GM12891 (cell line): ENCODE measurements around the gene GSAP.
A peak's percentile ranks its signal among the peaks of the same experiment; 100 is the strongest.

ENCODE experiments used
- DNase-seq: peaks from one replicate; pipeline ENCODE4 v3.0.0; 2011; ENCODE audit warnings: low spot score; ENCODE audit not compliant: insufficient read length
- FAIRE-seq: peaks from 2 replicates; lab custom pipeline; 2011; peaks lifted over from hg19 to GRCh38; lab: Jason Lieb, UNC
- PAX5 ChIP-seq: IDR thresholded peaks from 2 replicates; pipeline ENCODE4 v1.6.1; 2011; ENCODE audit warnings: low read length, moderate library complexity, mild to moderate bottlenecking; ENCODE audit not compliant: insufficient read depth, severe bottlenecking
- POLR2A ChIP-seq: IDR thresholded peaks from 2 replicates; pipeline ENCODE4 v1.6.1; 2011; ENCODE audit warnings: low read depth, low read length, control low read depth
- POLR2AphosphoS5 ChIP-seq: IDR thresholded peaks from 2 replicates; pipeline ENCODE4 v1.6.1; 2011; ENCODE audit warnings: low read depth, low read length, control low read depth
- POU2F2 ChIP-seq: IDR thresholded peaks from 2 replicates; pipeline ENCODE4 v1.6.1; 2011; ENCODE audit warnings: low read depth, mild to moderate bottlenecking, control low read depth, low read length, moderate library complexity
- SPI1 ChIP-seq: IDR thresholded peaks from 2 replicates; pipeline ENCODE4 v1.6.1; 2011; ENCODE audit warnings: low read depth, low read length, control low read depth
- TAF1 ChIP-seq: IDR thresholded peaks from 2 replicates; pipeline ENCODE4 v1.6.1; 2011; ENCODE audit warnings: low read depth, low read length, control low read depth

GSAP gene

DNA sequence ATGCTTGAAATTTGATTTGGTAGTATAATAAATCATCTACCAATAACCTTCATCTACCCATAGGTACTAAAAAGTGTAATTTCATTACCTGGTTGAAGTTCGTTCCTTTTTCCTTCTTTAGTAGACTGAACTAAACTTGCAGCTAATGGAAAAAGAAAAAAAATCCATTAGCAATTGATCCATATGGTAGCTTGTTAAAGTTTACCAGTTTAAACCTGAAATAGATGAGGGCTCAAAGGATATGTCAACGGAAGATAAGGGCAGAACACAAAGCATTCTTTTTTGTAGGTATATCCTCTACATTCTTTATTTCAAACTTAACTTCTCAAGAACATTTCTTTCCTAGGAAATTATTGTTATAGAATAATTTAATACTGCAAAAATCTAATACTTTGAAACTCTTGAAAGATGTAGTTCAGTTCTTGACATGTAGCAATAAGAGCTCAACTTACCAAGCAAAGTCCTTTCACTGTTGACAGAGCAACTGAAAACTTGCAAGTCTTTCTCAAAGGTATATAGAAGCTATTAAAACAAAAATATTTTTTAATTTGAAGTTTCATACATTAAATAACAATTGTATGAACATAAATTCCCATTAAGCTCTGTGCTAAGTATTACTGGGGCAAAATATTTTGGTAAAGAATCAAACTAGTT, 19.1 kb downstream of the GSAP start:
- no peak for DNase-seq
- FAIRE-seq, result no peak
- no peak for TF ChIP-seq SPI1
- TF ChIP-seq POLR2A, result no peak
- TF ChIP-seq PAX5, result no peak
- no peak for TF ChIP-seq TAF1
- TF ChIP-seq POU2F2, result no peak
- no peak for TF ChIP-seq POLR2AphosphoS5

DNA sequence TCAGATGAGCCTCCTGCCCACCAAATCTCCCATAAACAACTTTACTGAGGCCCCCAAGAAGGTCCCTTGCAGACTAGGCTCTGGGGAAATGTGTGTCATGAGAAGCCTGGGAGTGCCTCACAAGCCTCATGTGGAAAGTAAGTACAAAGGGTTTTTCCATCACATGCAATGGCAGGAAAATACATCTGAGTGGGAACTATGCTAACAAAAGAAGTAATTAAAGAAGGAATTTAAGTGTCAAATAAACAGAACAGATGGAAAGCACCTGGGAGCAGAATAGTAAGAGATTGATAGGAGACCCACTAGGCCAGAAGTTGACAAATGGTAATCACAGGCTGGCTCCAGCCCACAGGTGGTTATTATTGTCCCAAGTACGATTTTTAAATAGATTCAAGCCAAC, 20.5 kb downstream of the GSAP start:
- FAIRE-seq, result no peak
- TF ChIP-seq POLR2A (no peak), SPI1 (no peak), POU2F2 (no peak), TAF1 (no peak), PAX5 (no peak), POLR2AphosphoS5 (no peak)
- DNase-seq, result no peak

DNA sequence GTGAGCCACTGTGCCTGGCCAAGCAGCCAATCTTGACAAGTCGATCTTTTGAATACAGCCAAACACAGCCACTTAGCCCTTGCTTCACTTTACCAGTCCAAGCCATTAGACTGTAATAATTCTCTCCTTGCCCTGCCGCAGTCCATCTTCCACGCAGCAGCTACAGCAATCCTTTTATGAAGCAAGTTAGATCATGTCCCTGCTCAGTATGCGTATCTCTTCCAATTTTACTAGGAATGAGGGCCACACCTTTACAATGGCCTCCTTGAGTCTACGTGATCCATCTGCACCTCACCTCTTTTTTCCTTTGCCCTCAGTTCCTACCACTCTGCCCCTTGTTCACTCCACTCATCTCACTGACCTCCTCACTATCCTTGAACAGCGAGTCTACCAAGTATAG, 22.2 kb downstream of the GSAP start:
- no peak for DNase-seq
- TF ChIP-seq TAF1 (no peak), POLR2AphosphoS5 (no peak), POU2F2 (no peak), SPI1 (no peak), PAX5 (no peak), POLR2A (no peak)

DNA sequence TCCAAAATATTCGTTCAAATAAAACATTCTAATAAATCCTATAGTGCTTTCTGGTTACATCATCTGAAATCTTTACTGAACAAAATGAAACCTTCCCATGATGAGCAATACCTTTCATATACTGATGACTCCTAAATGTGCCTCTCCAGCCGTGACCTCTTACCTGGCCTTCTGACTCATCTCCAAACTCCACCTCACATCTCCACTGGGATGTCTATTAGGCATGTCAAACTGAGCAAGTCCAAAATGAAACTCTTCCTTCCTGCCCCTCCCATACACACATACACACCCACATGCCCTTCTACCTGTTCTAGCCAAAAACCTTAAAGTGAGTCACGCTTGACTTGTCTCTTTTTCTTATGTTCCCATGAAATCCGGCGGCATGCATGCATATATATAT, 22.9 kb downstream of the GSAP start:
- FAIRE-seq, result peak; percentile 95
- DNase-seq, result peak; percentile 25
- TF ChIP-seq POLR2AphosphoS5, result no peak
- peak; percentile 14; the same call in 1 of the 2 replicates for TF ChIP-seq SPI1
- peak; percentile 94 for TF ChIP-seq PAX5
- TF ChIP-seq POU2F2, result 0 out of 2 replicates have a peak, but pooled peaks have one; percentile 35
- no peak for TF ChIP-seq TAF1
- no peak for TF ChIP-seq POLR2A

More for the DNA sequence above, 22.2 kb downstream of the GSAP start:
- FAIRE-seq, result no peak

DNA sequence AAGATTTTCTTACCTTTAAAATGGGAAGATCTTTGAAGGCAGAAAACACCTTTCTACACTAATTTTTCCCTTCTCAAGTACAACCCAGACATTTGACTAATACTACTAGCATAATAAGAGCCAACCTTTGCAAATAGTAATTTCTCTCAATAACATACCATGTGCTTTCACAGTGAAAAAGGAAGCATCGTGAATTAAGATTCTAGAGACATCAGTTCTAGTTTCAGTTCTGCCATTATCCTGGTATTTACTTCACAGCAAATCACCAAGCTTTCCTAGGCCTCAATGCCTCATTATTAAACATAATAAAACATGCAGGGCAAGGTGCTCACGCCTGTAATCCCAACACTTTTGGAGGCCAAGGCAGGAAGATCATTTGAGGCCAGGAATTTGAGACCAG, 24.9 kb downstream of the GSAP start:
- no peak for TF ChIP-seq POLR2A
- TF ChIP-seq POU2F2, result no peak
- no peak for TF ChIP-seq TAF1
- peak; percentile 77 for TF ChIP-seq SPI1
- no peak for TF ChIP-seq POLR2AphosphoS5
- TF ChIP-seq PAX5, result no peak
- FAIRE-seq (peak; percentile 60), DNase-seq (no peak)

DNA sequence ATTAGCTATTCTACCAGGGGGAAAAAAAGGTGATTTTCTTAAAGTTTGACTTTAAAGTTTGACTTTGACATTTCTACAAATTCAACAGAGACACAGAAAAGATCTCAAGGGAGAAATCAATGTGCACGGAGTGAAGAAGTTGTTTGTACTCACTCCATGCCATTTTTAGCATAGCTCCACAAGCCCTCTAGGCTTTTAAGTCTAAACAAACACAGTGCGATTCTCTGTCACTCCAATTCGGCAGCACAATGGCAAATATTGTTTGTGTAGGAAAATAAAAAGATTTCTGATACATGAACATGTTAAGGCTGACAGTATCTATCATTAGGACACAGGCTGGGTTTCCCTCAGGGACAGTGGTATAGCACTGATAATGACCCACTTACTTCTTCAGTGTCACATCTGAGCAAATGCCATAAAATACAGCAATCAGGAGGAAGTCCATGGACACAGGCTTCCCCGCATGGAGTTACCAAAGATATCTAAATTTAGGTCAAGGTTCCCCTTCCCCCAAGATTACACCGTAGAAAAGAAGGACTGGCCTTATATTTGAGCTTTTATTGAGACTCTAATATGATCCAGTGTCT, 28.0 kb downstream of the GSAP start:
- TF ChIP-seq POLR2AphosphoS5 (no peak), TAF1 (no peak)
- DNase-seq (no peak), FAIRE-seq (no peak)

DNA sequence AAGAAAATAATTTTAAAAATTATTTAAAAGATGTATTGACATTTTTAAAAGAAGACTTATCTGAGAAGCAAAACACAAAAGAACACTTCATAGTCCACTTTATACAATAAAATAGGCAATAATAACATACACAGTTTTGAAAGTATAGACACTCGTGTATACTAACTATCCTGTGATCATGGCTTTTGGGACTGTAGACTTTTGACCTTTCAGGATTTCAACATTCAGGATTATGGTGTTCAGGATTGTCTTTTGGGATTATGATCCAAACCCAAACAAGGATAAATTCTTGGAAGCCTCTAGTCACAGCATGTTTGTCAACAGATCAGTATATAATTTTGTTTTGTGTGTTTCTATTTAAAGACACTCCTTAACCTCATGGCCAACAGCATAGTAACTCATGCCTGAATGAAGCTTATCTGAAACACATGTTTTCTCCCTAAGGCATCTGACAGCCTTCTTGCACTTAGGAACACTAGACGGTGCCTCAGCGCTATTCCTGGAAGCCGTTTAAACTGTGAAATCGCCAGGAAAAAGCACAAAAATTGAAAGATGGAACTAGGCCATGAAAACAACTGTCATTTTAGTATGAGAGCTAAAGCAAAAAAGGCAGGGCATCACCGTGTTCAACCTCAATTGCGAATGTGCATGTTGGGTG, 29.9 kb downstream of the GSAP start:
- DNase-seq (no peak), FAIRE-seq (no peak)
- TF ChIP-seq SPI1 (no peak), POU2F2 (no peak), TAF1 (no peak), PAX5 (no peak), POLR2AphosphoS5 (no peak), POLR2A (no peak)

DNA sequence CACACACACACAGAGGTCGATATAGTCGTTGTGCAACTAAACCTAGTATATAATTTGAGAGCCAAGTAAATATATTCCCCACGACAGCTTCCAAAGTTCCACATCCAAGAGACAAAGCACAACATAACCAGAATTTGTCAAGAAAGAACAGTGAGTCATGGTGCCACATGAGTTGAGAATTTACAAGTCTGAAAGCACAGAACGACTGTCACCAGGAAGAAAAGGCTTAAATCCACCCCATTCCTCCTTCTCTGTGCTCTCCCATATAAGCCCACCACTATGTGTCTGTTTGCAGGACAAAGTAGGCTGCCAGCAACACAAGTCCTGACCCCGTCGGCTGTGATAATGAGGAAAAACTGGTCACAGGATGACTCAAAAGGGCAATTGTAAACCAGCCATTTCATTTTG, 32.8 kb downstream of the GSAP start:
- FAIRE-seq (no peak), DNase-seq (no peak)
- TF ChIP-seq POLR2AphosphoS5, result no peak
- no peak for TF ChIP-seq POLR2A
- TF ChIP-seq SPI1, result no peak
- no peak for TF ChIP-seq PAX5
- TF ChIP-seq TAF1, result no peak
- TF ChIP-seq POU2F2, result no peak

DNA sequence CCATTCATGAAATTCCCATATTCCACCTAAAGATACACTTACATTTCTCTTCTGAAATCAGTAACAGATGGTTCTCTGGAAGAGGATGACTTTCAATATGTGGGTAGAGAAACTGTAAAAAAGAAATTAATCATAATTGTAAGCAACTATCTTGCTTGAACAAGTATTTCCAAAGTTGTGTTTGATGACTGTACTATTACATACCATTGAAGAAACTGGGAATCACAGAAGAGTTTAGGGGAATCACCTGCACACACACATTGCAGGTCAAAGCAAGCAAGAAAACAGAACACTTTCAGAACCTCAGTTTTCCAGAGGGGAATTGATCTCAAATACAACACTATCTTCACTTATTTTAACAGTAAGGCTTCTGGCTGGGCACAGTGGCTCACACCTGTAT, 33.6 kb downstream of the GSAP start:
- TF ChIP-seq POLR2AphosphoS5, result no peak
- TF ChIP-seq POLR2A, result no peak
- no peak for TF ChIP-seq PAX5
- TF ChIP-seq TAF1, result no peak
- TF ChIP-seq POU2F2, result no peak
- no peak for TF ChIP-seq SPI1
- no peak for DNase-seq
- FAIRE-seq, result no peak

DNA sequence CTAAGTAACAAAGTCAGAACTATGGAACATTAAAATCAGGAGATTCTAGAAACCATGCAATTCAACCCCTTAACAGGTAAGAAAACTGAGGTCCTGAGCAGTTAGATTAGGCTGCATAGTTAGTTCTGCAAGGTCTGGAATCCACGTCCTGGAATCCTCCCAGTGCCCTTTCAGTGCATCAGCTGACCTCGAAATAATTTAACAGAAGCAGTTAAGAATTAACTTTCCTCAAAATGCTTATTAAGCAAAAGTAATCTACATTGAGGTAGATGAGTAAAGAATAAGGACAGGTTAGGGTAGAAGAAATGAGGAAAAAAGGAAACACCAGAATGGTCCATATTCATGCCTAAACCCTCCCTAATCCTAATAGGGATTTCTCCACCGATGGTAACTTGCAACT, 37.6 kb downstream of the GSAP start:
- FAIRE-seq, result no peak
- TF ChIP-seq TAF1, result no peak
- no peak for TF ChIP-seq POU2F2
- no peak for TF ChIP-seq POLR2AphosphoS5
- TF ChIP-seq SPI1, result no peak
- TF ChIP-seq PAX5, result no peak
- no peak for DNase-seq
